ENCODE data around the gene YWHAQ.

The YWHAQ gene

DNA sequence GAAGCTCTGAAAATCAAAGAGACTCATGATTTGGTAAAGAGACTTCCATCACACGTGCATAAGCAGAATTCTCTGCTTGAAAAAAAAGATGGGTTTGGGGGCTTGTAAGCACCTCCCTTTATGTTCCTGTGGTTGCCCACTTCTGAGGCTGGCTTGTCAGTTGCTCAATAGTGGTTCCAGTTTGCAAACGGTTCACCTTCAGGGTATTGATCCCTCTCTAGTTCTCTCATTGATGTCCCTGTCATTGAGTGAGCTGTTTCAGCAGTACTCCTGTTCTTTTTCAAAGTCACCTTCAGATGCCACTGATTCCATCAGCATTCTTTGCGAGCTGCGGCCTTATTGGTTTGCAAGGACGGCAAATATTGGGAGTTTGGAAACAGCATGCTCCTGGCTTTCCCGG, 17.1 kb upstream of the YWHAQ start:
- H3K4me3 Mint-ChIP-seq, result no peak overlapping the region

DNA sequence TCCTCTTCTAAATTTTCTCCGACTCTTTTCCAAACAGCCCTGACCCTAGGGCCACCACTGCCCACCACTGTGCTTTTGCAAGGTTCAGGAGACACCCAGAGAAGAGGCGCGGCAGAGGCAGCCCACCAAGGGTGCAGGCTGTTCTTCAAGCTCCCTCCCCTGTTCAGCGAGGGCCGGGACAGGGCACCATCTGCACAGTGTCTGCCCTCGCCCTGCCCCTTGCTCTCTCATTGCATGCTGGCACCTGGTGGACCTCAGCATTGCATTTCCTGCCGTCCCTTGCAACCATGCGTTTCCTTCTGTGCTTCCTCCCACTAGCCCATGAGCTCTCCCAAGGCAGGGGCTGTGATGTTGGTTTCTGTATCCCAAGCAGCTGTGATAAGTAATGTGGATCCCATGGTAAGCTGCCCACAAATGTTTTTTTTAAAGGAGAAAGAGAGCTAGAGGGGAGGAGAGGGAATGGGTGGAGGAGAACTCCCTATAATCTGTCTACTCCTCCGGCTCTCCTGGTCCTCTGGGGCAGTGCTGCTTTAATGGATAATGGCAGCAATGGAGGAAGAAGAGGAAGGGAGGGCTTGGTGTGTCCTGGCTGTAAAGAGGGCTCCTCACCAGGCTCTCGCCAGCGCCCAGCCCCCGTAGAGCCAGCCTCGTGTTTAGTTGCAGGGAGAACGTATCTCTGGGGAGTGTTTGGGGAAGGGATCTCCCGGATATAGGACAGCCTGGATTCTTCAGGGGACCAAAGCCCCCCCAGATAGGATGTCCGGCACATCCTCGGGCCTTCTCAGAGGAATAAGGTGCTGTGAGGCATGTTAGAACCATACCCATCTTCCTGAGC, 15.6 kb upstream of the YWHAQ start:
- Mint-ChIP-seq H3K36me3 (no peaks in the 10 kb centered on the region), H3K4me1 (peaks cover 57% of the 10 kb centered on the region), H3K4me3 (no peak overlapping the region), H3K9me3 (no peaks in the 10 kb centered on the region), H3K27ac (peak overlapping the region; percentile 41)
- ATAC-seq, result no peak
- DNase-seq (ENCODE audit: low spot score in 2 of 2), result no peak

More for the DNA sequence above, 17.1 kb upstream of the YWHAQ start:
- Mint-ChIP-seq H3K36me3 (no peaks in the 10 kb centered on the region), H3K4me1 (peaks cover 54% of the 10 kb centered on the region), H3K27ac (no peak overlapping the region), H3K9me3 (peaks cover 3% of the 10 kb centered on the region)
- no peak for ATAC-seq
- DNase-seq (ENCODE audit: low spot score in 2 of 2), result no peak

DNA sequence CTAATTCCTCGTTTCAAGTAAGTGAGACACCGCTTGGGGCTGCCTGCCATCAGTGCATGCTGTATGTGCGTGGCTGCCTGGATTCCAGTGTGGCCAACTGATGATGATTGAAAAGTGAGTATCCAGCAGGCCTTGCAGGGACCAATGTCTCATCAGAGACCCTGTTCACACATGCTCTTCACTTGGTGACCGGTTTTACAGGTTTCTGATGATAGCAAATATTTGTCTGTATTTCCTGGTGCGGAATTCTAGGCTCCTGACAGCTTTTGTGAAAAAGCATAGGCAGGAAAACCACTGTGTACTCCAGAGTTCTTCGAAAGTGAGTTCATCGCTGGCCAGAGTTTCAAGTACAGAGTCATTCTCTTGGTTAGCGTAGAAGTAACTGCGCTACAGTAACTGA, 13.8 kb upstream of the YWHAQ start:
- H3K36me3 Mint-ChIP-seq, result no peaks in the 10 kb centered on the region
- no peak overlapping the region for H3K27ac Mint-ChIP-seq
- DNase-seq (ENCODE audit: low spot score in 2 of 2) (no peak), ATAC-seq (no peak)
- peaks cover 57% of the 10 kb centered on the region for H3K4me1 Mint-ChIP-seq
- H3K9me3 Mint-ChIP-seq, result peaks cover 3% of the 10 kb centered on the region
- no peak overlapping the region for H3K4me3 Mint-ChIP-seq

DNA sequence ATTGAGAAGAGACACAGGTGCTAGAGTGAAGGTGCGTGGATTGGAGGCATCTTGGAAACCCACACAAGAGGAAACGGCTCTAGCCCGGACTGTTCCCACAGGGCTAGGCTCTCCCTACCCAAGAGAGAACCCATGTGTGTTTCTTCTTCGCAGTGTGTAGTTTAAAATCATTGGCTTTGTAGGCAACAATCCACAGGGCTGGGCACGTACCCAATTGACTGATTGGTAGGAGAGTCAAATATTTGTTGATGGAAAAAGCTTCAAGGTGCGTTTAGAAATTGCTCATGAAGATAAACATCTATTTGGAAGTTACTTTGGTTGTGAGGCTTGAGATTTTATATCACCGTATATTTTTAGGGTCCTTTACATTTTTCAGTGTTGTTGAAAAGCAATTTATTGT, 13.2 kb upstream of the YWHAQ start:
- no peak overlapping the region for H3K27ac Mint-ChIP-seq
- peaks cover 3% of the 10 kb centered on the region for H3K9me3 Mint-ChIP-seq
- H3K36me3 Mint-ChIP-seq, result no peaks in the 10 kb centered on the region

DNA sequence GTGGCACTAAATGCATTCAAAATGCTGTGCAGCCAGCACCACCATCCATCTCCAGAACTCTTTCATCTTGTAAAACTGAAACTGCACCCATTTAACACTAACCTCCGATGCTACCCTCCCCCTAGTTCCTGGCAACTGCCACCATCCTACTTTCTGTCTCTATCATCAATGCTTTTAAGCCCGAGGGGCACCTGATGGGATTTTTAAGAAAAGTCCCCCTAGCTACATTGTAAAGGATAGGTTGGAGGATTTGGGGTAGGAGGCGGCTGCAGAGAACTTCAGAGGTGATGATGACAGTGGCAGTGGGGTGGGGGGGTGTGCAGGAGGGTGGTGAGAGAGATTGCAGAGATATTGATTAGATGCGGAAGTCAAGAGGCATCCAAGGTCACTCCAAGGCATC, 10.8 kb upstream of the YWHAQ start:
- Mint-ChIP-seq H3K27ac (no peak overlapping the region), H3K36me3 (no peaks in the 10 kb centered on the region), H3K9me3 (peaks cover 3% of the 10 kb centered on the region), H3K4me3 (peak overlapping the region; percentile 44), H3K4me1 (peaks cover 51% of the 10 kb centered on the region)
- ATAC-seq, result peak; percentile 82
- DNase-seq (ENCODE audit: low spot score in 2 of 2), result peak in 1 of 2 donors; percentile 70

More for the DNA sequence above, 13.2 kb upstream of the YWHAQ start:
- no peak overlapping the region for H3K4me3 Mint-ChIP-seq
- peaks cover 51% of the 10 kb centered on the region for H3K4me1 Mint-ChIP-seq
- DNase-seq (ENCODE audit: low spot score in 2 of 2) (no peak), ATAC-seq (no peak)

DNA sequence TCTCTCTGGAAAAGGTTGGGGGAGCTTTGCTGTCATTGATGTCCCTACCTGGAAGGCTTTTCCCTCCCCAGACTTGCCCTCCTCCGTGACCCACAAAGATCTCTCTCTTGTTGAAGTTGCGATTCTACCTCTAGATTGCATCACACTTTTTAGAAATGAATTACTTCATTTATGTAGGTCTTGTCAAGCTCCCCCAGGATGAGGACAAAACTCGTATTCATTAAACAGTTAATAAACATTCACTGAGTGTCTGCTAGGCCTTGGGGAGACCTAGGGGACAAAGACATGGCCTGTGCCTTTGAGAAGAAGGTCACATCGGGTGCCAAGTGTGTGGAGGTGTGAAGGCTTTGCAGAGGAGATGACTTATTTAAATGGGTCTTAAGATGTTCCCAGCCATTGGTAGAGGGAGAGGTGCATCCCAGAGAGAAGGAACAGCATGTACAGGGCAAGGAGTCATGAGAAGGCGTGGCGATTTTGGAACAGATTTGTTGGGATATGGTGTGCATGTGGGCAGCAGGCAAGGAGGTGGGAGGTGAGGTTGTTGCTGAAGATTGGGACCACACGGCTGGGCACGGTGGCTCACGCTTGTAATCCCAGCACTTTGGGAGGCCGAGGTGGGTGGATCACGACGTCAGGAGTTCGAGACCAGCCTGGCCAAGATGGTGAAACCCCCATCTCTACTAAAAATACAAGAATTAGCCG, 9.8 kb upstream of the YWHAQ start:
- peak overlapping the region; percentile 57 for H3K27ac Mint-ChIP-seq
- H3K4me3 Mint-ChIP-seq, result peak overlapping the region; percentile 41
- H3K4me1 Mint-ChIP-seq, result peaks cover 45% of the 10 kb centered on the region
- DNase-seq (ENCODE audit: low spot score in 2 of 2), result no peak
- H3K9me3 Mint-ChIP-seq, result peaks cover 3% of the 10 kb centered on the region
- H3K36me3 Mint-ChIP-seq, result no peaks in the 10 kb centered on the region
- no peak for ATAC-seq

DNA sequence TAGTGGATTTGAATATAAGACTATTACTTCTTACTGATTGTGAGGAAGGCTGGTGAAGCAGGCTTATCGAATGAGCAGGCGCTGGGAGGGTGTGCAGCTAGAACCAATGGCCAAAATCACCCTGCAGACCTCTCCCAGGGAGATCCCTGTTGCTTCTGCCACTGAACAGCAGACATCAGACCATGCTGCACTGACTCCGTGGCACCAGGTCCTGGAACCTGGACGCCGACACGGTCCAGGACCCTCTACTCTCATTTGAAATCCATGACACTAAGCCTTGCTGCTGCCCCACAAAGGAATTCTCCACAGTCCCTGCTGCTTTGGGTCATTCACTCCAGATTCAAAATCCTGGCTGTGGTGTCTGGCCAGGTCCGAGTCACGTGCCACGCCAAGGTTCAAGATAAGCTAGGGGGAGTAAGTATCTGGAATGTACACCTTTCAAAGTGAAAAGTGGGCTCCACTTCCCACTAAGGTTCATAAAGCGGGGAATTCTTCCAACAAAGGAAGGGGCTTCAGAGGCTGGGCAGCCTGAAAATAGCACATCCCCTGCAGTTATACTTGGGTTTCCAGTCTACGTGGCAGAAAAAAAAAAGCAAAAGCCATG, 9.0 kb upstream of the YWHAQ start:
- DNase-seq (ENCODE audit: low spot score in 2 of 2) (no peak), ATAC-seq (no peak)
- peaks cover 45% of the 10 kb centered on the region for H3K4me1 Mint-ChIP-seq
- H3K27ac Mint-ChIP-seq, result no peak overlapping the region
- peaks cover 3% of the 10 kb centered on the region for H3K9me3 Mint-ChIP-seq
- no peak overlapping the region for H3K4me3 Mint-ChIP-seq
- H3K36me3 Mint-ChIP-seq, result no peaks in the 10 kb centered on the region

DNA sequence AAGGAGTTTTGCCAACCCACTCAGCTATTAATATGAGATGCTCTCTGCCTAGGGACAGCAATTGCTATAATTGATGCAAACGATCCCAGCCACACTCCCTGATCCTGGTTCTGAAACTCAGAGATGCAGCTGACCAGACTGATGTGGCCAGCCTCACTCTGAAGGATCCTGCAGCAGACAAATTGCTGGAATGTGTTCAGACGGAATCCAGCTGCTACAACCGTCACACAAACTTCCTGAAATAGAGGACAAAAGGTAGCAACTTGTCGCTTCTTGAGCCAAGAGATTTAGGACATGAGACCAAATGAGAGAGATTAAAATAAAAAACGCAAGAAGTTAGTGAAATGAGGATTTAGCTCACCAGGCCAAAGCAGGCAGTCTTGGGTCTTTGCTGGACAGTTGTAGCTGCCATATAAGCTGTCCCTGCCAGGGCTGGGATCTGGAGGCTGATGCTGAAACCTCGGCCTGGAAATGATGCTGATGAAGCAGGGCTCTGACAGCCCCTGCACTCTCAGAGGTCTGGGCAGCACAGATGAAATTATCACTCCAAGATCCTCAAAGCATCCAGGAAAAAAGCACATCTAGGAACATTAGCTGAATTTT, 8.3 kb upstream of the YWHAQ start:
- no peak for DNase-seq (ENCODE audit: low spot score in 2 of 2)
- Mint-ChIP-seq H3K36me3 (no peaks in the 10 kb centered on the region), H3K9me3 (peaks cover 3% of the 10 kb centered on the region), H3K4me1 (peaks cover 45% of the 10 kb centered on the region), H3K4me3 (no peak overlapping the region), H3K27ac (no peak overlapping the region)
- no peak for ATAC-seq

DNA sequence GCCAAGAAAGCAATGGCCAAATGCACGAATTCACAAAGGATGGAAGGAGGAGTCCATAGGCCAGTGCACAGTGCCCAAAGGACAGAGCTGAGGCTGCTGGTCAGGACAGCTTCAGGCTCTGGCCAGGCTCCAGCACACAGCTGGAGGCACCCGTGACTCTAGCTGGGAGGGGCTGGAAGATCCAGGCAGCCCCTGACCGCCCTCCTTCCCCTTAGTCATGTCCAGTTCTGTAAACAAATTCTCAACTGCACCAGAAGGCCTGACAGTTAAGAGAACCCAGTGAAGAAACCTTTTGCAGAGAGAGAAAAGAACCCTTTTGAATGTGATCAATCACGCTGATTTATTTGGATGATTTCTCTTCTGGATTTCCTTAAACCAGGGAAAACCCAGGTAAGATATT, 7.7 kb upstream of the YWHAQ start:
- H3K4me3 Mint-ChIP-seq, result no peak overlapping the region
- H3K4me1 Mint-ChIP-seq, result peaks cover 40% of the 10 kb centered on the region
- H3K9me3 Mint-ChIP-seq, result peaks cover 3% of the 10 kb centered on the region
- DNase-seq (ENCODE audit: low spot score in 2 of 2) (no peak), ATAC-seq (no peak)
- no peaks in the 10 kb centered on the region for H3K36me3 Mint-ChIP-seq
- no peak overlapping the region for H3K27ac Mint-ChIP-seq

DNA sequence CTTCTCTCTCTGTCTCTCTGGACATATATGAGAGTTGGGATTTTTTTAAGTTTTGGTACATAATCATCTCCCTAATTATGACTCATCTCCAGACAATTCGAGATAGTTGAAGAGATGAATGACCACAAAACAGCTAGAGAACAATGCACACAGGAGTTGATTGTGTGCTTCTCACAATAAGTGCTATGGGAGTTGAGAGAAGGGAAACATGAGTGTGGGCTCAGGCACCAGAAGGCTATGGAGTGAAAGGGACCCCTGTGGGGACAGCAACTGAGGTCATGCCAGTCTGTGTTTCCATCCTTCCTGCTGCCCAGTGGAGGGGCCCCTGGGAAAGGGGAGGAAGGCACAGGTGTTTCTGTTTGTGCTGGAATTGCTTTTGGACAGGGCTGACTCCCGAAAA, 6.5 kb upstream of the YWHAQ start:
- Mint-ChIP-seq H3K4me3 (no peak overlapping the region), H3K4me1 (peaks cover 34% of the 10 kb centered on the region), H3K27ac (peak overlapping the region; percentile 18), H3K36me3 (no peaks in the 10 kb centered on the region), H3K9me3 (peaks cover 3% of the 10 kb centered on the region)
- DNase-seq (ENCODE audit: low spot score in 2 of 2) (no peak), ATAC-seq (peak; percentile 64)

DNA sequence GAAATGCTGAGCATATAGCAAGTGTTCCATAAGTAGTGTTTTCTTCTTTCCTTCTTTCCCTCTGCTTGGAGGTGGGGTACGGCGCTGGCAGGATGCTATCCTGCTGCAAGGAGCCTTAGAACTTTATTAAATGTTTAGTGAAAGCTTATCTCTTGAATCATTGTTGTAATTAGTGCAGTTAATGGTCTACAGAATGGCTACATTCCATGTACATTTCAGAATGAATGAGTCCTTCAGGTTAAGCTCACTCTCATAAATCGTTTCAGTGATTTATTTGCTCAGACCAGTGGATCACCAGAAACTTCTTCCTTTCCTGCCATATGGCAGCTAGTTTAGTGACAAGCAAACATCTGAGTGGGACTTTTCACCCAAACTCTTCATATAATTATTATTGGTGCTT, 3.3 kb upstream of the YWHAQ start:
- H3K27ac Mint-ChIP-seq, result no peak overlapping the region
- peaks cover 22% of the 10 kb centered on the region for H3K36me3 Mint-ChIP-seq
- ATAC-seq (no peak), DNase-seq (ENCODE audit: low spot score in 2 of 2) (no peak)
- no peak overlapping the region for H3K4me3 Mint-ChIP-seq
- H3K4me1 Mint-ChIP-seq, result peaks cover 23% of the 10 kb centered on the region
- H3K9me3 Mint-ChIP-seq, result no peaks in the 10 kb centered on the region

DNA sequence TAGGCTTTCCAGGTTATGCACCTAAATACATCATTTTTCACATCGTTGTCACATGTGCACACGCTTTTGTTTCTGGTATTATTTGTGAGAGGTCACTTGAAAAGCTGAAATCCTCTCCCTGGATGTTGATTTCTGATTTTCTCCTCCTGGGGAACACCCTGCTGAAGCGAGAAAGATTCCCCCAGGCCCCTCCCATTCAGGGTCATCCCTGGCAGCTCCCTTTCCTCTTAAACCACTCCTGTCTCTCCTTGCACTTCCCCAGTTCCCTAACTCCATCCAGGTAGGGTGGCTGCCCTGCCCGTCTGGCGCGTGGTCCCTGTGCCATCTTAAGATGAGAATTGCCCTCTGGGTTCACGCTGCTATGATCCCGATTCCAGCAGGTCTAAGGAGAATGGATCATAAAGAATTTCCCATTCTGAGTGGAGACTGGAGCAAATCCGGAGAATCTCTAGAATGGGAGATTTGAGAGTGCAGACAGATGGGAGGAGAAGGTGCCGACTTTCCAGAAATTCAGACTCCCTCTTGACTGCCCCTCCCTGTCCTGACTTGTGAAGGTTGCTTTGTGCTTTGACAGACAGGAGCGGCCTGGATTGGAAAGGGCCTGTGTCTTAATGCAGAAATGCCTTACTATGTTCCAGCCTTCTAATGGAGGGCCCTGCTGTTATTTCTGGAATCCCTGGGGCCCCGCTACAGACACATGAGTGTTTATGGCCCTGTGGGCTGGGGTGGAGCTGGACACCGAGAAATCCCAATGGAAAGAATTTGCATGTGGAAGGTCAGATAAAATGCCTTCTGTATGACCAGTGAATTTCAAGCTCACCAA, 1.3 kb upstream of the YWHAQ start:
- Mint-ChIP-seq H3K36me3 (peaks cover 43% of the 10 kb centered on the region), H3K27ac (peak overlapping the region; percentile 51), H3K9me3 (no peaks in the 10 kb centered on the region), H3K4me3 (peak overlapping the region; percentile 97), H3K4me1 (peaks cover 32% of the 10 kb centered on the region)
- no peak for ATAC-seq
- no peak for DNase-seq (ENCODE audit: low spot score in 2 of 2)

DNA sequence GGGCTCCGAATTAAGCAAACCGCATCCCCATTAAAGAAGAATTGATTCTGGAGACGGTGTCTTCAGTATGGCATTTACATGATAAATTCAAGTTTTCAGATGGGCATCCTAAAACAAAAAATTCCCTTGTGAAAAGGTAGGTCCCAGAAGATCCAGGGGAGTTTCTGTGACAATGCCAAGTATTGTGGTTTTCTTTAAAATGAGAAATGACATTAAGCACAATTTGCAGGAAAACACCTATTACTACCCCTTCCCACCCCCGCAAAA, 689 bp upstream of the YWHAQ start:
- Mint-ChIP-seq H3K4me3 (peak overlapping the region; percentile 97), H3K36me3 (peaks cover 49% of the 10 kb centered on the region), H3K9me3 (no peaks in the 10 kb centered on the region), H3K4me1 (peaks cover 33% of the 10 kb centered on the region), H3K27ac (peak overlapping the region; percentile 51)
- ATAC-seq (no peak), DNase-seq (ENCODE audit: low spot score in 2 of 2) (no peak)

DNA sequence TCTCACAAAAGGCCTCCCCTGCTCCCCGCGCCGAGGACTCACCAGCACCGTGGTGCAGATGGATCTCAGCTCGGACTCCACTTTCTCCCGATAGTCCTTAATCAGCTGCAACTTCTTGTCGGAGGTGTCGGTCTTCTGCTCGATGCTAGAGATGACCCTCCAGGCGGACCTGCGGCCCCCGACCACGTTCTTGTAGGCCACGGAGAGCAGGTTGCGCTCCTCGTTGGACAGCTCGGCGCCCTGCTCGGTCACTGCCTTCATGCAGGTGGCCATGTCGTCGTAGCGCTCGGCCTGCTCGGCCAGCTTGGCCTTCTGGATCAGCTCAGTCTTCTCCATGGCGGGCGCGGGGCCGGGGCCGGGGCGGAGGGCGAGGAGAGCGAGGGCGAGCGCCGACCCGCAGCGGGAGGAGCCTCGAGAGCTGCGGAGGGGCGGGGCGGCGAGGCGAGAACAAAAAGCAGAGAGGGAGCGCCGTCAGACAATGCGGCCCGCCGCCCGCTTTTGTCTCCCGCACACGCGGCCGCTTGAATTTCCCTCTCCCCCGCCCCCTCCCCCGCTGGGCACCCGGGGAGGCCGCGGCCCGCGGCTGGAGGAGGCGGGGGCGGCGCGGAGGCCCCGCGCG, 571 bp downstream of the YWHAQ start:
- H3K27ac Mint-ChIP-seq, result peak overlapping the region; percentile 51
- DNase-seq (ENCODE audit: low spot score in 2 of 2), result peak; percentile 62 to 87
- peaks cover 46% of the 10 kb centered on the region for H3K4me1 Mint-ChIP-seq
- H3K4me3 Mint-ChIP-seq, result peak overlapping the region; percentile 97
- peak; percentile 72 for ATAC-seq
- no peaks in the 10 kb centered on the region for H3K9me3 Mint-ChIP-seq
- H3K36me3 Mint-ChIP-seq, result peaks cover 61% of the 10 kb centered on the region

Data from stimulated activated effector memory CD8-positive, alpha-beta T cell treated with anti-CD3 and anti-CD28 coated beads, Interleukin-12 subunit alpha, Interleukin-12 subunit beta, amount 100 ng/mL, for 72 hours (primary cell).